Transverse colon (tissue), 4 donors: ENCODE results near the gene ZNF362. TPM values are rescaled to one million over a fixed set of nuclear protein-coding genes. Genes with fewer than 3 reads are reported as not detected.

Experiments
- DNase-seq: peaks from one replicate; pipeline ENCODE4 v3.0.0-alpha.2; 2019
- H3K27ac ChIP-seq, 4 donors: fragments of 200-600 bp; sonication (generic); 2 replicates each; pipeline ENCODE4 v1.5.1; 2016 to 2018; ENCODE audit warnings: inconsistent platforms in 4 of 4
- H3K27me3 ChIP-seq: fragments of 200-600 bp; sonication (generic); 2 replicates; pipeline ENCODE4 v1.5.1; 2017; ENCODE audit warnings: inconsistent platforms
- H3K36me3 ChIP-seq, 4 donors: fragments of 200-600 bp; sonication (generic); 2 replicates each; pipeline ENCODE4 v1.5.1; 2017 to 2019; ENCODE audit warnings: inconsistent platforms in 4 of 4
- H3K4me1 ChIP-seq, 4 donors: fragments of 200-600 bp; sonication (generic); 2 replicates each; pipeline ENCODE4 v1.5.1; 2017 to 2020; ENCODE audit warnings: inconsistent platforms in 4 of 4
- H3K4me3 ChIP-seq, 4 donors: fragments of 200-600 bp; sonication (generic); 1 replicate in 1 of 4; 2 replicates in 3 of 4; pipeline versions ENCODE4 v1.5.1 to v1.6.1; 2017 to 2019; ENCODE audit warnings: inconsistent platforms in 4 of 4
- H3K9me3 ChIP-seq, 2 donors: fragments of 200-600 bp; sonication (generic); 2 replicates each; pipeline ENCODE4 v1.5.1; 2017 to 2019; ENCODE audit warnings: inconsistent platforms in 2 of 2
- CTCF ChIP-seq, 5 experiments: fragments of 200-600 bp in 3 of 5; fragments of 450-650 bp in 2 of 5; sonication (generic) in 3 of 5; IDR thresholded peaks; 1 replicate in 2 of 5; 2 replicates in 3 of 5; pipeline ENCODE4 v1.5.1; 2016 to 2017; ENCODE audit warnings: antibody characterized with exemption in 5 of 5, inconsistent platforms in 3 of 5, mild to moderate bottlenecking in 2 of 5, moderate library complexity in 1 of 5
- EP300 ChIP-seq: sonication (generic); formaldehyde crosslinking; IDR thresholded peaks from one replicate; pipeline ENCODE4 v1.6.1; 2017; ENCODE audit warnings: antibody characterized with exemption, low read depth
- POLR2A ChIP-seq: fragments of 450-650 bp; IDR thresholded peaks from one replicate; pipeline ENCODE4 v1.6.1; 2016; ENCODE audit warnings: antibody characterized with exemption, mild to moderate bottlenecking, moderate library complexity
- POLR2AphosphoS5 ChIP-seq, 3 donors: sonication (generic); formaldehyde crosslinking; IDR thresholded peaks; one replicate each; pipeline ENCODE4 v1.6.1; 2016; ENCODE audit warnings: antibody characterized with exemption in 3 of 3
- WGBS, 2 donors: methylation state at CpG; one replicate each; pipeline ENCODE4 v1.1.5; 2018; ENCODE audit warnings: low coverage in 1 of 2; 5-methylcytosine and 5-hydroxymethylcytosine counted together
- in situ Hi-C, 4 donors: fragments of 200-750 bp; cut with MboI; loops; one replicate each; pipeline versions ENCODE4 v1.15.0 to v1.15.1; 2017; ENCODE audit warnings: low sequenced_read_pairs in 3 of 4, low pct_ligation_motif_present in 1 of 4, low pct_unique_long_range_greater_than_20kb in 1 of 4
- intact Hi-C: fragments of 100-400 bp; cut with DNase I; formaldehyde crosslinking; loops from one replicate; pipeline ENCODE4 v1.15.1; 2023; ENCODE audit warnings: low total_unique reads
- total RNA-seq, 4 donors: library from RNA; depleted of rRNA; stranded (reverse); fragments of >200 nt; gene quantifications; one replicate each; pipeline ENCODE4 v1.1.0, GENCODE V29; 2016

Gene ZNF362
- total RNA-seq, 4 donors from 2014 or later: 7.9 to 121 (median 12.1) TPM

- H3K27ac ChIP-seq: peak overlapping the region in 3 of 4 donors; percentile 17 to 38 (median 26)
- no peaks in the 10 kb centered on the region for H3K36me3 ChIP-seq
- in situ Hi-C loops (no loop called here), intact Hi-C loops (loop anchor here (10.0 kb wide), 1 partner anchor 1073 kb away; no protein-coding TSS in a partner anchor)
- H3K27me3 ChIP-seq: peaks cover 8% of the 10 kb centered on the region
- no peaks in the 10 kb centered on the region for H3K9me3 ChIP-seq
- no peak overlapping the region for H3K4me3 ChIP-seq
- peaks cover 2 to 18% (median 5%) of the 10 kb centered on the region in 4 donors for H3K4me1 ChIP-seq
- WGBS, 2 donors: 96% methylated on average over 4 of the region's 4 CpGs; no CpG with 5 or more reads in 1 of the 2 donors
- TF ChIP-seq POLR2A (no peak), CTCF (IDR thresholded peaks at IDR 0.05) (no peak), POLR2AphosphoS5 (IDR thresholded peaks at IDR 0.05) (no peak), EP300 (no peak)
- DNase-seq: no peak
Measured at GRCh38 chr1:33301273-33301984, 45.1 kb downstream of the ZNF362 start.

GRCh38 chr1:33302325-33302724 lies 46.0 kb downstream of the ZNF362 start:
- H3K4me3 ChIP-seq: no peak overlapping the region
- H3K4me1 ChIP-seq: peaks cover 8 to 26% (median 10%) of the 10 kb centered on the region in 4 donors
- no peaks in the 10 kb centered on the region for H3K36me3 ChIP-seq
- intact Hi-C loops: loop anchor here (10.0 kb wide), 1 partner anchor 1072 kb away; no protein-coding TSS in a partner anchor
- no peak for TF ChIP-seq POLR2AphosphoS5 (IDR thresholded peaks at IDR 0.05)
- TF ChIP-seq CTCF (IDR thresholded peaks at IDR 0.05): no peak
- TF ChIP-seq POLR2A: no peak
- no peak for TF ChIP-seq EP300
- no peak overlapping the region for H3K27ac ChIP-seq
- H3K9me3 ChIP-seq: no peaks in the 10 kb centered on the region
- DNase-seq: no peak
- peaks cover 17% of the 10 kb centered on the region for H3K27me3 ChIP-seq
- WGBS, 2 donors: 100% methylated on average over 1 of the region's 1 CpG; no CpG with 5 or more reads in 1 of the 2 donors
- in situ Hi-C loops: no loop called here

- no peak for DNase-seq
- 92 to 93% methylated on average over 4 to 5 of the region's 5 CpGs for WGBS, 2 donors
- in situ Hi-C loops: no loop called here
- peaks cover 8 to 22% (median 10%) of the 10 kb centered on the region in 4 donors for H3K4me1 ChIP-seq
- no peaks in the 10 kb centered on the region for H3K9me3 ChIP-seq
- H3K36me3 ChIP-seq: no peaks in the 10 kb centered on the region
- H3K27me3 ChIP-seq: peaks cover 18% of the 10 kb centered on the region
- TF ChIP-seq POLR2A (no peak), EP300 (no peak)
- no peak overlapping the region for H3K27ac ChIP-seq
- no peak overlapping the region for H3K4me3 ChIP-seq
- intact Hi-C loops: loop anchor here (10.0 kb wide), 1 partner anchor 1070 kb away; no protein-coding TSS in a partner anchor
Measured at GRCh38 chr1:33305016-33305415, 48.7 kb downstream of the ZNF362 start.

- no peak overlapping the region for H3K27ac ChIP-seq
- no peaks in the 10 kb centered on the region for H3K36me3 ChIP-seq
- H3K4me3 ChIP-seq: peak overlapping the region in 1 of 4 donors; percentile 35
- in situ Hi-C loops: no loop called here
- TF ChIP-seq EP300 (no peak), CTCF (IDR thresholded peaks at IDR 0.05) (no peak)
- H3K9me3 ChIP-seq: no peaks in the 10 kb centered on the region
- H3K27me3 ChIP-seq: peaks cover 18% of the 10 kb centered on the region
- DNase-seq: no peak
- intact Hi-C loops: loop anchor here (10.0 kb wide), 1 partner anchor 1069 kb away; no protein-coding TSS in a partner anchor
- peaks cover 6 to 14% (median 8%) of the 10 kb centered on the region in 4 donors for H3K4me1 ChIP-seq
- 58 to 75% methylated on average over 6 to 20 of the region's 20 CpGs for WGBS, 2 donors
Measured at GRCh38 chr1:33305816-33306652, 49.7 kb downstream of the ZNF362 start.
